MM.1S (cell line): Measurements from ENCODE around the gene NFATC2.

Experiments used
- DNase-seq: peaks from one replicate; pipeline ENCODE4 v3.0.0-alpha.2; 2015
- H2AFZ ChIP-seq: fragments of 300-600 bp; sonication (generic); 2 replicates; pipeline ENCODE4 v1.6.0; 2016; ENCODE audit warnings: antibody characterized with exemption, low read length
- H3F3A ChIP-seq: fragments of 300-600 bp; sonication (generic); 2 replicates; pipeline ENCODE4 v1.6.1; 2016; ENCODE audit warnings: mild to moderate bottlenecking, antibody characterized with exemption, low read length, moderate library complexity, mixed read lengths; ENCODE audit not compliant: insufficient read depth
- H3K27ac ChIP-seq: fragments of 300-600 bp; sonication (generic); 2 replicates; pipeline ENCODE4 v1.5.1; 2016; ENCODE audit warnings: mild to moderate bottlenecking, low read length
- H3K27me3 ChIP-seq: fragments of 300-600 bp; sonication (generic); replicated peaks from 2 replicates; pipeline ENCODE4 v1.6.0; 2016; ENCODE audit warnings: low read length; ENCODE audit not compliant: insufficient read depth
- H3K36me3 ChIP-seq: fragments of 300-600 bp; sonication (generic); replicated peaks from 2 replicates; pipeline ENCODE4 v1.6.1; 2016; ENCODE audit warnings: mild to moderate bottlenecking, low read length, mixed read lengths; ENCODE audit not compliant: insufficient read depth
- H3K4me1 ChIP-seq: fragments of 300-600 bp; sonication (generic); 2 replicates; pipeline ENCODE4 v1.6.1; 2016; ENCODE audit warnings: low read length, mixed read lengths
- H3K4me2 ChIP-seq: fragments of 300-600 bp; sonication (generic); 2 replicates; pipeline ENCODE4 v1.6.0; 2016; ENCODE audit warnings: low read depth, low read length
- H3K4me3 ChIP-seq: fragments of 300-600 bp; sonication (generic); 2 replicates; pipeline ENCODE4 v1.5.1; 2016; ENCODE audit warnings: low read length, mixed read lengths
- H3K79me2 ChIP-seq: fragments of 300-600 bp; sonication (generic); 2 replicates; pipeline ENCODE4 v1.6.1; 2016; ENCODE audit warnings: mixed run types, low read length, mixed read lengths
- H3K9ac ChIP-seq: fragments of 300-600 bp; sonication (generic); 2 replicates; pipeline ENCODE4 v1.6.1; 2016; ENCODE audit warnings: low read length, mixed read lengths
- H3K9me2 ChIP-seq: fragments of 300-600 bp; sonication (generic); replicated peaks from 2 replicates; pipeline ENCODE4 v1.6.1; 2016; ENCODE audit warnings: mild to moderate bottlenecking, low read length, mixed read lengths; ENCODE audit not compliant: insufficient read depth
- H3K9me3 ChIP-seq: fragments of 300-600 bp; sonication (generic); replicated peaks from 2 replicates; pipeline ENCODE4 v1.6.1; 2016; ENCODE audit warnings: mild to moderate bottlenecking, low read length, mixed read lengths; ENCODE audit not compliant: insufficient read depth
- H4K20me1 ChIP-seq: fragments of 300-600 bp; sonication (generic); 2 replicates; pipeline ENCODE4 v1.6.1; 2016; ENCODE audit warnings: mild to moderate bottlenecking, low read length, moderate library complexity, mixed read lengths; ENCODE audit not compliant: insufficient read depth
- EZH2 ChIP-seq: fragments of 300-600 bp; sonication (generic); optimal IDR thresholded peaks from 2 replicates; pipeline ENCODE3; 2017; ENCODE audit warnings: low read depth, mild to moderate bottlenecking, antibody characterized with exemption, low read length, mixed read lengths
- EZH2phosphoT487 ChIP-seq: fragments of 300-600 bp; sonication (generic); IDR thresholded peaks from 2 replicates; pipeline ENCODE4 v1.6.1; 2018; ENCODE audit warnings: antibody characterized with exemption, low read length
- TF ChIP-seq, protein P1 (sequence below): fragments of 300-600 bp; sonication (generic); IDR thresholded peaks from 2 replicates; pipeline ENCODE4 v1.5.1; 2016; ENCODE audit warnings: antibody characterized with exemption, low read length, mixed read lengths

The NFATC2 gene

GRCh38 chr20:51528263-51529027 lies 14.1 kb downstream of the NFATC2 start:
- Histone ChIP-seq H3K9me2 (no peaks in the 10 kb centered on the region), H3K36me3 (no peaks in the 10 kb centered on the region), H3K4me1 (no peaks in the 10 kb centered on the region), H3K9me3 (no peaks in the 10 kb centered on the region), H3K27ac (no peak overlapping the region), H3K4me2 (no peak overlapping the region), H3F3A (no peaks in the 10 kb centered on the region), H3K4me3 (no peak overlapping the region), H3K9ac (no peak overlapping the region), H3K27me3 (no peaks in the 10 kb centered on the region), H4K20me1 (no peaks in the 10 kb centered on the region), H3K79me2 (peaks cover 93% of the 10 kb centered on the region), H2AFZ (no peak overlapping the region)
- TF ChIP-seq, protein P1, sequence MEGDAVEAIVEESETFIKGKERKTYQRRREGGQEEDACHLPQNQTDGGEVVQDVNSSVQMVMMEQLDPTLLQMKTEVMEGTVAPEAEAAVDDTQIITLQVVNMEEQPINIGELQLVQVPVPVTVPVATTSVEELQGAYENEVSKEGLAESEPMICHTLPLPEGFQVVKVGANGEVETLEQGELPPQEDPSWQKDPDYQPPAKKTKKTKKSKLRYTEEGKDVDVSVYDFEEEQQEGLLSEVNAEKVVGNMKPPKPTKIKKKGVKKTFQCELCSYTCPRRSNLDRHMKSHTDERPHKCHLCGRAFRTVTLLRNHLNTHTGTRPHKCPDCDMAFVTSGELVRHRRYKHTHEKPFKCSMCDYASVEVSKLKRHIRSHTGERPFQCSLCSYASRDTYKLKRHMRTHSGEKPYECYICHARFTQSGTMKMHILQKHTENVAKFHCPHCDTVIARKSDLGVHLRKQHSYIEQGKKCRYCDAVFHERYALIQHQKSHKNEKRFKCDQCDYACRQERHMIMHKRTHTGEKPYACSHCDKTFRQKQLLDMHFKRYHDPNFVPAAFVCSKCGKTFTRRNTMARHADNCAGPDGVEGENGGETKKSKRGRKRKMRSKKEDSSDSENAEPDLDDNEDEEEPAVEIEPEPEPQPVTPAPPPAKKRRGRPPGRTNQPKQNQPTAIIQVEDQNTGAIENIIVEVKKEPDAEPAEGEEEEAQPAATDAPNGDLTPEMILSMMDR, result no peak
- TF ChIP-seq EZH2, result no peak
- no peak for TF ChIP-seq EZH2phosphoT487
- no peak for DNase-seq

- no peak for TF ChIP-seq EZH2phosphoT487
- TF ChIP-seq, protein P1, result no peak
- TF ChIP-seq EZH2, result no peak
- DNase-seq, result no peak
- no peaks in the 10 kb centered on the region for H3K27me3 ChIP-seq
- H3K4me2 ChIP-seq, result no peak overlapping the region
- peaks cover 78% of the 10 kb centered on the region for H3K79me2 ChIP-seq
- no peaks in the 10 kb centered on the region for H3K36me3 ChIP-seq
- no peak overlapping the region for H2AFZ ChIP-seq
- no peaks in the 10 kb centered on the region for H3K4me1 ChIP-seq
- no peaks in the 10 kb centered on the region for H3F3A ChIP-seq
- H3K9ac ChIP-seq, result no peak overlapping the region
- no peak overlapping the region for H3K27ac ChIP-seq
- no peaks in the 10 kb centered on the region for H4K20me1 ChIP-seq
- no peaks in the 10 kb centered on the region for H3K9me3 ChIP-seq
- H3K9me2 ChIP-seq, result no peaks in the 10 kb centered on the region
- H3K4me3 ChIP-seq, result no peak overlapping the region
These were observed 15.8 kb downstream of the NFATC2 start for GRCh38 chr20:51526754-51527153.

DNA sequence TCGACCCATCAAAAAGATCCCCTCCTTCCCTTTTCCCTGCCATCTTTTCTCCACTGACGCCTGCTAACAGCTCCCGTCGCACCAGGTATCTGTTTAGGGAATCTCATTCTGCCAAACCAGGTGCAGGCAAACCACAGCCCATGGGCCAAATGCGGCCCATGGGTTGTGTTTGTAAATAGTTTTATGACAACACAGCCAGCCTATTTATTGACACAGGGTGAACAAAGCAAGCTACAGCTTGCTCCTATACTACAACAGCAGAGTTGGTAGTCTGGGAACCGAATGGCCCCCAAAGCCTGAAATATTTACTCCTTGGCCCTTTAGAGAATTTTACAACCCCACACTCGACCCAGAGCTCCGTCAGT lies 16.4 kb downstream of the NFATC2 start:
- Histone ChIP-seq H3K27ac (no peak overlapping the region), H3K4me3 (no peak overlapping the region), H2AFZ (no peak overlapping the region), H3K4me1 (no peaks in the 10 kb centered on the region), H4K20me1 (no peaks in the 10 kb centered on the region), H3K36me3 (no peaks in the 10 kb centered on the region), H3F3A (no peaks in the 10 kb centered on the region), H3K79me2 (peaks cover 75% of the 10 kb centered on the region), H3K9ac (no peak overlapping the region), H3K4me2 (no peak overlapping the region), H3K9me2 (no peaks in the 10 kb centered on the region), H3K9me3 (no peaks in the 10 kb centered on the region), H3K27me3 (no peaks in the 10 kb centered on the region)
- TF ChIP-seq EZH2phosphoT487 (no peak), EZH2 (no peak)
- TF ChIP-seq, protein P1, result no peak
- no peak for DNase-seq
